GM21737 (cell line): ENCODE results near the gene ADD1.
A peak's percentile ranks its signal among the peaks of the same experiment; 100 is the strongest.

Experiments
- ATAC-seq: cut with Tn5 transposase; IDR thresholded peaks from one replicate; pipeline ENCODE4 v1.9.1; 2021; ENCODE audit warnings: mild to moderate bottlenecking, moderate library complexity; ENCODE audit not compliant: unreplicated experiment

ADD1 gene, protein sequence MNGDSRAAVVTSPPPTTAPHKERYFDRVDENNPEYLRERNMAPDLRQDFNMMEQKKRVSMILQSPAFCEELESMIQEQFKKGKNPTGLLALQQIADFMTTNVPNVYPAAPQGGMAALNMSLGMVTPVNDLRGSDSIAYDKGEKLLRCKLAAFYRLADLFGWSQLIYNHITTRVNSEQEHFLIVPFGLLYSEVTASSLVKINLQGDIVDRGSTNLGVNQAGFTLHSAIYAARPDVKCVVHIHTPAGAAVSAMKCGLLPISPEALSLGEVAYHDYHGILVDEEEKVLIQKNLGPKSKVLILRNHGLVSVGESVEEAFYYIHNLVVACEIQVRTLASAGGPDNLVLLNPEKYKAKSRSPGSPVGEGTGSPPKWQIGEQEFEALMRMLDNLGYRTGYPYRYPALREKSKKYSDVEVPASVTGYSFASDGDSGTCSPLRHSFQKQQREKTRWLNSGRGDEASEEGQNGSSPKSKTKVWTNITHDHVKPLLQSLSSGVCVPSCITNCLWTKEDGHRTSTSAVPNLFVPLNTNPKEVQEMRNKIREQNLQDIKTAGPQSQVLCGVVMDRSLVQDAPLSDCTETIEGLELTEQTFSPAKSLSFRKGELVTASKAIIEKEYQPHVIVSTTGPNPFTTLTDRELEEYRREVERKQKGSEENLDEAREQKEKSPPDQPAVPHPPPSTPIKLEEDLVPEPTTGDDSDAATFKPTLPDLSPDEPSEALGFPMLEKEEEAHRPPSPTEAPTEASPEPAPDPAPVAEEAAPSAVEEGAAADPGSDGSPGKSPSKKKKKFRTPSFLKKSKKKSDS

GRCh38 chr4:2843263-2843940 lies at the start of gene ADD1:
ADD1 (plus strand) TSS chr4:2843844; CDS start chr4:2875916, 32,072 bp downstream.
- ATAC-seq = peak; percentile 71

DNA sequence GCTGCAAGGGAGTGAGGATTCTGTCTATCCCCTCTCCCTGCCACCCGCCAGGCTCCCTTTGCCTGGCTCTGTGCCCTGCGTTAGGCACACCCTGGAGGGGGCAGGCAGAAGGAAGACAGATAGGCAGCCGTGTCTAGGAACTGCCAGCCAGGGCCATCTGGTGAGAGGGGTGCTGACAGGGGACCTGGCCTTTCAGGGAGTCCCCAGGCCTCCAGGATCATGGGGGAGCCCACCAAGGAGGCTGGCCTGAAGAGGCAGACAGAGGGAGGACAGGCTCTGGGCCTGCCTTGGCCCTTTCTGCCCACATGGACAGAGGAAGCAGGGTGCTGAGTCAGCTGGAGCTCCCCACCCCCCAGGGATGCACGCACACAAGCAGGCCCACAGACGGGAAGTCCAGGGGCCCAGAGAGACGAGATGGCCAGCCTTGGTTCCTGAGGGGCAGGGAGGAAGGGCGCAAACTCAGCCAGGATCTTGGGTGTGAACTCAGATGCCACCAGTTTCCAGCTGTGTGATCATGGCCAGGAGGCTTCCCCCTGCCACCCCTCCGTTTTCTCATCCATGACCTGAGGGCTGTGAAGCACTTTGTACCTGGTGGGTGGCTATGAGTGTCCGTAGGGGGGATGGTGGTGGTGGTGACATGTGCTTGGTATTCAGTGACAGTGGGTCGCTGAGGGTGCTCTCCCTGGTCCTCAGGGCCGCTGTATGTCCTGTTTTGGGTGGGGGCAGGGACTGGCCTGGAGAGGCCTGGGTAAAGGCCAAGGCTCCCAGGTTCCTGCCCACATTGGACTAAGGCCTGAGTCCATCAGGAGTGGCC lies 49.0 kb upstream of the ADD1 start:
- ATAC-seq = no peak

DNA sequence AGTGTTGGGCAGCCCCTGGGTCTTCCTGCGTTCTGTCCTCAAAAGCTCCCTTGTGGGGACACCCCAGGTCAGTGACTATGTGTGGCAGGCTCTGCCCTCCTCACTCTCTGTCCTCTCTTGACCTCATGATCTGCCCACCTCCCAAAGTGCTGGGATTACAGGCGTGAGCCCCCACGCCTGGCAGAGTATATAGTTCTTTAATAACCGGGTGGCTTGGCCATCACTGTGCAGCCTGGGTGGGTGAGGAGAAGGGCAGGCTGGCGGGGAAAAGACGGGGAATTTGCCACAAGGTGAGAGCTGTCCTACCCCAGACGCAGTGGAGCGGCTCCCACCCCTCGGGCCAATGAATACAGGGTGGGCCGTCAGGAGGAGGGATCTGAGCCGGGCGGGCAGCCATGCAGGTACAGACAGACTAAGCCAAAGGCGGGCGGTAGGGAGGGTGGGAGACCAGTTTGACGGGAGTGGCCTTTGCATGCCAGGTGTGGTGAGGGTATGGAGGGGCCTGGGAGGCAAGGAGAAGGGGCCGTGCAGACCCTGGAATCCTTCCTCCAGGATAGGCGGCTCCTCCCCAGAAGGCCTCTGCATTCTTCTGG lies 48.2 kb upstream of the ADD1 start:
- no peak for ATAC-seq

DNA sequence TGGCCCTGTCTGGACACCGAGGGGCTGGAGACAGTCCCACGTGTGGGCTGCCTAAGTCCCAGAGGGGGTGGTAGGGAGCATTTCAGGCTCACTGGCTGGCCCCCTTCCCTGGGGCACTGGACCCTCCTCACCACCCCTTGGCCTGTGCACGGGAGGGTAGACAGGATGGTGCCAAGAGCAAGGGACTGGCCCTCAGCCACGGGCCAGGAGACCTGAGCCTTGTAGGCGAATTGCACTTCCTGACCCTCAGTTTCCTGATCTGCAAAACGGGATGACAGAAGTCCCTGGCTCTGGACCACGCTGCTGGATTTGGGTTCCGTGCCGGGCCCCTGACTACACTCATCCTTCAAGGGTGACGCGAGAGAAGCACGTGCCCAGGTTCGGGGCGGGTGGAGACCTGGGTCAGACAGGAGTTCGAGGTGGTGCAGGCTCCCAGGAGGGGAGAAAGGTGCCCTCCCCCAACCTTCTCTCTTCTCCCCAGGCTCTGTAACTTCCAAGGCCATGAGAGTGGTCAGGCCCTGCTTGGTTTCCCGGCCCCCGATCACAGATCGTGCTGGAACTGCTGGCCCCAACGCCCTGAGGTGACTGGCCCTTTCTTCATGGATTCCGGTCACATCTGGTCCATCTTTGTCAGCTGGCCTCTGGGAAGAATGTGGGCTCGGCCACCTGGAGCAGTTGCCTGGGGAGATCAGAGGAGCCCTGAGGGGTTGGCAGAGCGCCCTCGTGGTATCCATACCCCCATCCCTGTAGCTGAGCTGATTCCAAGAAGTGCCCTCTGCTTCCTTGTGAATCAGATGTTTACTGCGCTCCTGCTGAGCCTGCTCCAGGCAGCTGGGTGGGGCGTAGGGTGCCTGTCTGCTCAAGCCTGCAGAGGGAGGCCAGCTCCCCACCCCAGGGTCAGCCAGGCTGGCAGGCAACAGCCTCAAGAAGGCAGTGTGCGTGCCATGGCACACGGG lies 47.5 kb upstream of the ADD1 start:
- no peak for ATAC-seq

GRCh38 chr4:2796849-2797544 lies 46.6 kb upstream of the ADD1 start:
- no peak for ATAC-seq

- no peak for ATAC-seq
These were observed 45.9 kb upstream of the ADD1 start for GRCh38 chr4:2797545-2798305.

DNA sequence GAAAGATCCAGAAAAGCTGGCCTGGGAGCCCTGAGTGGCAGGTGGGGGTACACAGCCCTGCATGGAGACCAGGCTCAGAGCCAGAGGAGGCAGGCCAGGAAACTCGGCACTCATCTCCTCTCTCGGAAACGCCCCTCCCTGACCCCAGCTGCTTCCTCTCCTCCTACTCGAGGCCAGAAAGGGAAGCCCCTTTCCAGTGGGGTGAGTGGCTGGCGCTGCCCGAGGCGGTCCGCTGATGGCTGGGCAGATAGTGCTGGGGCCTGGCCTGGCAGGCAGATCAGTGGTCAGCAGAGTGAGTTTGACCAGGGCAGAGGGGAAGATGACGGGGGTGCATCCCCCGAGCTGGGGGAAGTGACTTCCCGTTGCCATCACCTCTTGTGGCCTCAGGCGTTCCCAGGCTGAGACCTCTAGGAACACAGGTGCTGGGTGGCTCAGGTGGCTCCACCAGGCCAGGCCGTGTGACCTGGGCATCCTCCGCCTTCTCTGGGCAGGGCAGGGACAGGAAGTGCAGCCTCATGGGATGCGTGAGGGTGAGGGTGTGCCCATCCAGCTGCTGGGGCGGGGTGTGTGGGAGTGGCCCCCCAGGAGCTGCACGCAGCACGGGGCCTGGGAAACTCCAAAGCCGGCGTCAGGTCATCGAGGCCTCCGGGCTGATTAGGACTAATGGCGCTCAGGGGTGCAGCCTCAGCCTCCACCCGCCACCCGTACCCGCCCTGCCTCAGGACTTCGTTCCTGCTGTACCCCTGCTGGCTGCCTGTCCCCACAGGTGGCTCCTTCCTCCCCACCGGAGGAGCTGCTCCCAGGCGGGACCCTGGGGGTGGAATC lies 45.0 kb upstream of the ADD1 start:
- peak; percentile 51 for ATAC-seq

DNA sequence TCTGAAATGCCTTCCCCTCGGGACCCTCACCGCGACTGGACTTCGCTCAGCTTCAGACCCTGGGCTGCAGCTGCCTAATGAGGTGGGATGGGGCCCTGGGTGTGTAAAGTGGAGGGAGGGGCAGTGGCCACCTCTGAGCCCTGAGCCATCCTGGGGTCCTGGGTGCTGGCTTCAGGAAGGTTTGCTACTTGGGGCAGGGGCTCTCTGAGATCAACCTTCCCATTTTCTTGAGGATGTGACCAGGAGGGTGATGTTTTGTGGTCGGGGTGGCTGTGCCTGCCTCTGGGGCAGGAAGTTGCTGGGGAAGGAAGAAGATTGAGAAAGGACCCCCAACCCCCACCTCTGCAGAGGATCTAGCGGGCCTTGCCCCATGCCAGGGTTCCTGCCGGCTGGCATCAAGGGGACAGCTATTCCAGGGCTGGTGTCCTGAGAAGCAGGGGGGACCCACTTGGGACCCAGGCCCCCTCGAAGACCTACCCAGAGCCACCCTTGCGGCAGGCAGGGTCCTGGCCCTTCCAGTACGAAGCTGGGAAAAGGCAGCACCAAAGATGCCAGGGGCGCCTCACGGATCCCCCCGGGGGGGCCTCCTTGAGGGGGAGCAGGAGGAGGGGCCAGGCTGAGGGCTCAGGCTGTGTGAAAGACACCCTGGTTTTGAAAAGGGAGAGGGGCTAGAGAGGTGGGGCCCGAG lies 44.3 kb upstream of the ADD1 start:
- ATAC-seq = no peak

GRCh38 chr4:2799971-2800690 lies 43.5 kb upstream of the ADD1 start:
- no peak for ATAC-seq

DNA sequence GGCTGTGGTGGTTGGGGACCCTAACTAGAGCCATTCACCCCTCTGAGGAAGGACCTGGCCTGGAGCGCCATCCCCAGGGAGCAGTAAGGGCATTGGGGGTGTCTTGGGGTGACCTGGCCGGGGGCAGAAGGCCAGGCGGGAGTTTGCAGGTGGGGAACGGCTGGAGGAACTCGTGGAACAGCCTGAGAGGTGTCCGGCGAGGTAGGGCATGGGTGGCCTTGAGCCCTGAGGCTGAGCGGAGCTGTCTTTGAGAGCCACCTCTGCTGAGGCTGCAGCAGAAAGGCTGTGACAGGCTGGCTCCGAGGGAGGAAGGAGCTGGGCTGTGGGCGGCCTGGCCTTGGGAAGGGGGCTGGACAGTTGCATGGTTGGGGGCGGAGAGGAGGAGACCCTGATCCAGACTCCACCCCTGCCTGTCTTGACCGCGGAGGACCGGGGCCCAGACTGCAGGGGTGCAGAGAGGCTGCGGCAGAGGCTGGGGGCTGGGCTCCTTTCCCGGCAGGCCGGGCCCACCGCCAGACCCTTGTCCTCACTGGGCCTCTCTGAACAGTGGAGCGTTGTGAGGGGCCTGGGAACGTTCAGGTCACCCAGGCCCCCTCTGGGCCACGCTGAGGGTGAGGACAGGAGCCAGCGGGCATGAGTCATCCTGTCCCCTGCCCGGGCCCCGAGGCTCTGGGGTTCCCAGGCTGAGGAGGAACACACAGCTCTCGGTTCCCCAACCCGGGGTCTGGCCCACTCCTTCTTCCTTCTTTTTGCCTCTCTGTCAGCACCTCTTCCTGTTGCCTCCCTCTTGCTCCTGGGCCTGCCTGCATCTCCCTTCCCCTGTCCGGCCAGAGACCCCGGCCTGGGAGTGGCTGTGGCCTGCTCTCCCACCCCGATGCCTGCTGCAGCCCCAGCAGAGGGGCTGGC lies 42.7 kb upstream of the ADD1 start:
- no peak for ATAC-seq

DNA sequence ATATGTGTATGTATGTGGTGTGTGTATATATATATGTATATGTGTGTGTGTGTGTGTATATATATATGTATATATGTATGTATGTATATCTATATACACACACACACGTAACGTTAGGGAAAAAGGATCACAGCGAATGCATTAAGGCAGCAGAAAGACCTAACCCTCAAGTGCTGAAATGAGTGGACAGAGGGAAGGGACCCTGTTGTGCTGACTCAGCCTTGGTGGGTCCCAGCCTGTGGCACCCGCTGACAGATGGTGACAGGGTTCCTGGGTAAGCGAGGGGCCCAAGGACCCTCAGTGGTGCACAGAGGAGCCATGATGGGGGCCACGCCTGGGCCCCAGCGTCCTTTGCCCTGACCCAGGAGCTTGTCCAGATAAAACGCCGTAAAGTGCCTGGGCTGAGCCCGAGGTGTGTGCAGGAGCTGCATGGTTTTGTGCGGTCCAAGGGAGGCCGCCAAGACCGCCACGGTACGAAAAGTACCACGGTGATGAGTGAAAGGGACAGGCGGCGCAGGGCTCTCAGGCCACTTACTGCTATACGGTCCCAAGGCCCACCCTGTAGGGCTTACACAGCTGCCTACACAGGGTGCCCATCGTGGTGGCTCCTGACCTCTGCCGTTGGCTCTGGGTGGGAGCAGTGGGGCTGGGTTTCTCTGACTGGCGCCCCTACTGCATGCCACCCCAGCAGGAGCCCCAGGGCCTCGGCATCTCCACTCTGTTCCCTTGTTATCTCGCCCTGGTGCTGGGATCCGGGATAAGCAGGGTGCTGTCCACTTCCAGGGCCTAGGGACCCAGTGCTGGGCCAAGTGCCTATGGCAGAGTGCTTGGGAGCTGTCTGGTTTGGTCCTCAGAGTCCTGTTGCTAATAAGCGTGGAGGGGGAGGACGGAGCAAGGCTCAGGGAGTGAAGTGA lies 40.8 kb upstream of the ADD1 start:
- no peak for ATAC-seq

DNA sequence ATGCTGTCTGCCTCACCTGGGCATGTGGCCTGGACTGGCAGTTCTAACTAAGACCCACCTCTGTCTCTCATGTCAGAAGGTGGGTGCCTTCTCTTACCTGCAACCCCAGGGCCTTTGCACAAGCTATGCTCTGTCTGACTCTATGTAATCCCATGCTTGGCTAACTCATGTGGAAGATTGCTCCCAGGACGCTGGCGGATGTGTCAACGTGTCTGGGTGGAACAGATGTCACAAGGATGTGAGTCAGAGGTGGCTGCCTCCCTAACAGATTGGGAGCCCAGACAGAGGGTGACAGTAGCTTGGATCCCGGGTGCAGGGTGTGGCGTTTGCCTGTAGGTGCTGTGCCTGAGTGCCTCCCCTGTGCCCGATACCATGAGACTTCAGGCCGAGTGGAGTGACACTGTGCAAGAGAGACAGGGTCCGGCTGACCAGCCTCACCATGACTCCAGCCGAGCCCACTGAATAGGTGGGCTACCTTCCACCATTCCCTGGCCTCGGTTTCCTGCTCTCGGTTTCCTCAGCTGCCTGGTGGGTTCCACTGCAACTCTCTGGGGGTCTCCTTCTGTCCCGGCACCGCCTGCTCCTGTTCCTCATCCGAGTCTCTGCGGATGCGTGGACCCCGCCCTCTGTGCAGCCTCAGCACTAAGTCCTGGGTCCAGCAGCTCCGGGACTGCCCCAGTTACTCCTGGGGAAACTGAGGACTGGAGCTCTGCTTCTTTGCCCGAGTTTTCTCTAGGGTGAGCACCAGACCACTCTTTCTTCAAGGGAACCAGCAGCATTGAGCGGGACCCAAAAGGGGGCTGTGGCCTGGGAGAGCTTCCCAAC lies 39.8 kb upstream of the ADD1 start:
- ATAC-seq = no peak

DNA sequence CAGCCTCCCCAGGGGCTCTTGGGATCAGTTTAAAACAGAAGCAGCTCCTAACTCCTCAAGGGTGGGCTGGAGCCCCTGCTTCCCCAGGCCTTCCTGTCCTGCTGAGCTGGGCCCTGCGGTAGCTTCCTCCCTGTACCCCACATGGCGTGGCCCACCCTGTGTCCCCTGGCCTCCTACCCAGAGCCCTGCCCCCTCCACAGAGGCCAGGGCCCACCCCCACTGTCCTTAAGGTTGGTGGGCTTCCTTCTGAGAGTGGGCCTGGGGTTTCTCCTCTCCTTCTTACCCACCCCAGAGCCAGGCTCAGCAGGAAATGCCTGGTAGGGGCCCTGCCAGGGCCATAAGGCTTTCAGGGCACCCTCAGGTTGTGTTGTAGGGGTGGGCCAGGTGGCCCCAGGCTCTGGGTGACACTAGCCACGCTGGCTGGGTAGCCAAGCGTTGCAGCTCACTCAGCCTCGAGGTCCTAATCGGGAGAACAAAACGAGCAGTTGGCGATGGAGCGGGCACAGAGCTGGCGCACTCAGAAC lies 39.1 kb upstream of the ADD1 start:
- no peak for ATAC-seq
